NT2/D1 (cell line): ENCODE results near the gene SLIT1.

Experiments
- SUZ12 ChIP-seq: IDR thresholded peaks from 2 replicates; pipeline ENCODE4 v1.6.1; 2011; ENCODE audit not compliant: insufficient read length, insufficient read depth; ENCODE audit errors: extremely low read depth
- ZNF274 ChIP-seq: IDR thresholded peaks from 2 replicates; pipeline ENCODE4 v1.6.1; 2011; ENCODE audit warnings: mild to moderate bottlenecking, low read depth, low read length

- TF ChIP-seq ZNF274 (no peak), SUZ12 (no peak)
Observed at GRCh38 chr10:97043563-97043855, 142.2 kb downstream of the SLIT1 start.
